Activated CD4-positive, CD25-positive, alpha-beta regulatory T cell treated with anti-CD3 and anti-CD28 coated beads, Interleukin-2, amount 50 U/mL, for 24 hours (primary cell): ENCODE results near the gene PLEKHG4.

ENCODE experiments used
- ATAC-seq, 2 donors: fragments of 150-1000 bp; cut with Tn5 transposase; one replicate each; pipeline ENCODE4 v1.10.0; 2021; ENCODE audit warnings: mild to moderate bottlenecking in 1 of 2, moderate library complexity in 1 of 2

PLEKHG4 gene

GRCh38 chr16:67244387-67245185 is 34.7 kb upstream of the PLEKHG4 start:
- peak; percentile 76 to 77 for ATAC-seq

GRCh38 chr16:67245186-67245585 is 34.1 kb upstream of the PLEKHG4 start:
- no peak for ATAC-seq

GRCh38 chr16:67245674-67246080 is 33.7 kb upstream of the PLEKHG4 start:
- ATAC-seq: no peak

GRCh38 chr16:67246081-67246755 is 33.1 kb upstream of the PLEKHG4 start:
- no peak for ATAC-seq

- ATAC-seq: no peak
These were observed 32.6 kb upstream of the PLEKHG4 start for GRCh38 chr16:67246756-67247191.

- ATAC-seq: peak; percentile 76 to 77
These were observed 31.9 kb upstream of the PLEKHG4 start, which contains the start of gene FHOD1 for GRCh38 chr16:67247192-67248072. Gene FHOD1, minus strand, starts transcription at chr16:67247481. Its CDS starts 71 bp downstream, at chr16:67247410.

- ATAC-seq: no peak
These were observed 31.3 kb upstream of the PLEKHG4 start for GRCh38 chr16:67248073-67248400.

- ATAC-seq: no peak
These were observed 30.7 kb upstream of the PLEKHG4 start, which contains the start of gene SLC9A5 for GRCh38 chr16:67248401-67249177. Gene SLC9A5, plus strand, starts transcription at chr16:67248979. Its CDS starts 36 bp downstream, at chr16:67249015.

GRCh38 chr16:67249178-67250044 is 29.9 kb upstream of the PLEKHG4 start:
- no peak for ATAC-seq

GRCh38 chr16:67250045-67250327 is 29.3 kb upstream of the PLEKHG4 start:
- ATAC-seq: no peak

GRCh38 chr16:67252609-67253497 is 26.5 kb upstream of the PLEKHG4 start:
- no peak for ATAC-seq

- ATAC-seq: no peak
These were observed 24.4 kb upstream of the PLEKHG4 start for GRCh38 chr16:67254801-67255552.

- ATAC-seq: no peak
These were observed 23.6 kb upstream of the PLEKHG4 start for GRCh38 chr16:67255553-67256221.

GRCh38 chr16:67256701-67257230 is 22.6 kb upstream of the PLEKHG4 start:
- no peak for ATAC-seq

GRCh38 chr16:67257486-67258160 is 21.7 kb upstream of the PLEKHG4 start:
- no peak for ATAC-seq

GRCh38 chr16:67258161-67258835 is 21.0 kb upstream of the PLEKHG4 start:
- ATAC-seq: no peak

- no peak for ATAC-seq
These were observed 19.6 kb upstream of the PLEKHG4 start for GRCh38 chr16:67259705-67260104.
